ENCODE results near the gene CRY2. TPM values are rescaled to one million over a fixed set of nuclear protein-coding genes. Genes with fewer than 3 reads are reported as not detected.

Gene CRY2
- total RNA-seq, 2 experiments from 2014 or later: 32.4 to 36.9 TPM

GRCh38 chr11:45844822-45845578, 2.3 kb upstream of the CRY2 start:
- POLR2A ChIA-PET: interaction anchor here (3.7 kb wide), 1 partner anchor 11 kb away, joined by 27 read pairs; no protein-coding TSS in a partner anchor
- no peak for DNase-seq
- no peaks in the 10 kb centered on the region for H3K36me3 Mint-ChIP-seq
- ATAC-seq (ENCODE audit: low read depth): no peak
- no peak overlapping the region for H3K4me3 Mint-ChIP-seq
- no peak overlapping the region for H3K27ac Mint-ChIP-seq
- H3K4me1 Mint-ChIP-seq: peaks cover 37% of the 10 kb centered on the region
- H3K9me3 Mint-ChIP-seq: no peaks in the 10 kb centered on the region
- H3K27me3 Mint-ChIP-seq: peaks cover 19% of the 10 kb centered on the region

GRCh38 chr11:45846174-45846675, 1.1 kb upstream of the CRY2 start:
- H3K4me1 Mint-ChIP-seq: peaks cover 43% of the 10 kb centered on the region
- H3K27ac Mint-ChIP-seq: no peak overlapping the region
- H3K4me3 Mint-ChIP-seq: peak overlapping the region; percentile 88
- H3K9me3 Mint-ChIP-seq: no peaks in the 10 kb centered on the region
- POLR2A ChIA-PET: interaction anchor here (0.9 to 3.7 kb wide), 5 partner anchors 12 to 276 kb away, joined by 3 to 27 read pairs (median 10); partner anchors contain the start of genes PEX16 and SLC35C1
- peaks cover 2% of the 10 kb centered on the region for H3K36me3 Mint-ChIP-seq
- H3K27me3 Mint-ChIP-seq: peaks cover 15% of the 10 kb centered on the region
- no peak for DNase-seq
- no peak for ATAC-seq (ENCODE audit: low read depth)

GRCh38 chr11:45847911-45848316, 639 bp downstream of the CRY2 start:
- Mint-ChIP-seq H3K27me3 (peaks cover 12% of the 10 kb centered on the region), H3K9me3 (no peaks in the 10 kb centered on the region), H3K36me3 (peaks cover 2% of the 10 kb centered on the region), H3K4me3 (peak overlapping the region; percentile 88), H3K4me1 (peaks cover 40% of the 10 kb centered on the region), H3K27ac (peak overlapping the region; percentile 86)
- DNase-seq: no peak
- POLR2A ChIA-PET: interaction anchor here (1.5 to 3.7 kb wide), 2 partner anchors 14 to 43 kb away, joined by 16 to 27 read pairs; partner anchors contain the start of gene SLC35C1
- ATAC-seq (ENCODE audit: low read depth): peak; percentile 31

GRCh38 chr11:45848654-45849081, 1.4 kb downstream of the CRY2 start:
- peaks cover 11% of the 10 kb centered on the region for H3K27me3 Mint-ChIP-seq
- no peaks in the 10 kb centered on the region for H3K9me3 Mint-ChIP-seq
- no peak overlapping the region for H3K27ac Mint-ChIP-seq
- H3K36me3 Mint-ChIP-seq: peaks cover 2% of the 10 kb centered on the region
- DNase-seq (no peak), ATAC-seq (ENCODE audit: low read depth) (no peak)
- peak overlapping the region; percentile 88 for H3K4me3 Mint-ChIP-seq
- H3K4me1 Mint-ChIP-seq: peaks cover 32% of the 10 kb centered on the region
- POLR2A ChIA-PET: no interaction called here

GRCh38 chr11:45850446-45850845, 3.2 kb downstream of the CRY2 start:
- Mint-ChIP-seq H3K4me3 (no peak overlapping the region), H3K36me3 (peaks cover 2% of the 10 kb centered on the region), H3K27ac (no peak overlapping the region), H3K4me1 (peaks cover 28% of the 10 kb centered on the region), H3K9me3 (no peaks in the 10 kb centered on the region), H3K27me3 (peaks cover 5% of the 10 kb centered on the region)
- POLR2A ChIA-PET: interaction anchor here (0.8 kb wide), 1 partner anchor 68 kb away, joined by 3 read pairs; the partner anchor contains the start of gene PEX16
- DNase-seq (no peak), ATAC-seq (ENCODE audit: low read depth) (no peak)

GRCh38 chr11:45851228-45851627, 4.0 kb downstream of the CRY2 start:
- Mint-ChIP-seq H3K4me3 (no peak overlapping the region), H3K27ac (no peak overlapping the region), H3K36me3 (peaks cover 2% of the 10 kb centered on the region), H3K9me3 (no peaks in the 10 kb centered on the region), H3K27me3 (no peaks in the 10 kb centered on the region), H3K4me1 (peaks cover 28% of the 10 kb centered on the region)
- ATAC-seq (ENCODE audit: low read depth) (no peak), DNase-seq (no peak)
- POLR2A ChIA-PET: interaction anchor here (0.8 kb wide), 1 partner anchor 67 kb away, joined by 3 read pairs; the partner anchor contains the start of gene PEX16

- Mint-ChIP-seq H3K4me3 (no peak overlapping the region), H3K4me1 (peaks cover 21% of the 10 kb centered on the region), H3K27ac (no peak overlapping the region), H3K9me3 (no peaks in the 10 kb centered on the region), H3K27me3 (no peaks in the 10 kb centered on the region), H3K36me3 (peaks cover 5% of the 10 kb centered on the region)
- POLR2A ChIA-PET: no interaction called here
- DNase-seq (no peak), ATAC-seq (ENCODE audit: low read depth) (no peak)
Observed at GRCh38 chr11:45852018-45852711, 4.9 kb downstream of the CRY2 start.

- POLR2A ChIA-PET: no interaction called here
- H3K27ac Mint-ChIP-seq: no peak overlapping the region
Observed at GRCh38 chr11:45852712-45853101, 5.4 kb downstream of the CRY2 start.

GRCh38 chr11:45853332-45854219, 6.3 kb downstream of the CRY2 start:
- ATAC-seq (ENCODE audit: low read depth) (no peak), DNase-seq (no peak)
- Mint-ChIP-seq H3K4me3 (no peak overlapping the region), H3K9me3 (no peaks in the 10 kb centered on the region), H3K27ac (no peak overlapping the region), H3K4me1 (peaks cover 16% of the 10 kb centered on the region), H3K36me3 (peaks cover 8% of the 10 kb centered on the region), H3K27me3 (no peaks in the 10 kb centered on the region)
- POLR2A ChIA-PET: no interaction called here

More at GRCh38 chr11:45852712-45853101, 5.4 kb downstream of the CRY2 start:
- no peaks in the 10 kb centered on the region for H3K9me3 Mint-ChIP-seq
- peaks cover 21% of the 10 kb centered on the region for H3K4me1 Mint-ChIP-seq
- H3K27me3 Mint-ChIP-seq: no peaks in the 10 kb centered on the region
- ATAC-seq (ENCODE audit: low read depth) (no peak), DNase-seq (no peak)
- peaks cover 8% of the 10 kb centered on the region for H3K36me3 Mint-ChIP-seq
- no peak overlapping the region for H3K4me3 Mint-ChIP-seq

- Mint-ChIP-seq H3K9me3 (no peaks in the 10 kb centered on the region), H3K36me3 (peaks cover 10% of the 10 kb centered on the region), H3K4me3 (no peak overlapping the region), H3K4me1 (peaks cover 6% of the 10 kb centered on the region), H3K27me3 (no peaks in the 10 kb centered on the region), H3K27ac (no peak overlapping the region)
- no peak for DNase-seq
- ATAC-seq (ENCODE audit: low read depth): no peak
- POLR2A ChIA-PET: no interaction called here
Observed at GRCh38 chr11:45855308-45855707, 8.0 kb downstream of the CRY2 start.

- H3K9me3 Mint-ChIP-seq: no peaks in the 10 kb centered on the region
- H3K4me1 Mint-ChIP-seq: peaks cover 2% of the 10 kb centered on the region
- DNase-seq: no peak
- H3K4me3 Mint-ChIP-seq: no peak overlapping the region
- H3K36me3 Mint-ChIP-seq: peaks cover 9% of the 10 kb centered on the region
- ATAC-seq (ENCODE audit: low read depth): no peak
- POLR2A ChIA-PET: no interaction called here
- H3K27me3 Mint-ChIP-seq: no peaks in the 10 kb centered on the region
- no peak overlapping the region for H3K27ac Mint-ChIP-seq
Observed at GRCh38 chr11:45856044-45856468, 8.8 kb downstream of the CRY2 start.

- DNase-seq (no peak), ATAC-seq (ENCODE audit: low read depth) (no peak)
- H3K9me3 Mint-ChIP-seq: no peaks in the 10 kb centered on the region
- H3K36me3 Mint-ChIP-seq: peaks cover 9% of the 10 kb centered on the region
- no peak overlapping the region for H3K27ac Mint-ChIP-seq
- H3K4me1 Mint-ChIP-seq: no peaks in the 10 kb centered on the region
- H3K27me3 Mint-ChIP-seq: no peaks in the 10 kb centered on the region
- H3K4me3 Mint-ChIP-seq: no peak overlapping the region
- POLR2A ChIA-PET: no interaction called here
Observed at GRCh38 chr11:45857961-45858474, 10.7 kb downstream of the CRY2 start.
